ENCODE results near the gene MYRF.
A peak's percentile ranks its signal among the peaks of the same experiment; 100 is the strongest.

The MYRF gene

GRCh38 chr11:61730240-61730994, 22.0 kb upstream of the MYRF start:
- H3K27ac ChIP-seq: no peak overlapping the region
- no peak for TF ChIP-seq CTCF (conservative IDR thresholded peaks at IDR 0.05)

- TF ChIP-seq CTCF (conservative IDR thresholded peaks at IDR 0.05): no peak
- H3K27ac ChIP-seq: no peak overlapping the region
These were observed 21.1 kb upstream of the MYRF start for GRCh38 chr11:61731211-61731951.

- no peak for TF ChIP-seq CTCF (conservative IDR thresholded peaks at IDR 0.05)
- no peak overlapping the region for H3K27ac ChIP-seq
These were observed 20.3 kb upstream of the MYRF start for GRCh38 chr11:61731952-61732675.

- no peak overlapping the region for H3K27ac ChIP-seq
These were observed 19.7 kb upstream of the MYRF start for GRCh38 chr11:61732705-61733104.

GRCh38 chr11:61733120-61733978, 19.1 kb upstream of the MYRF start:
- peak overlapping the region; percentile 7; the same call in 1 of the 2 replicates for H3K27ac ChIP-seq
- peak; percentile 99 for TF ChIP-seq CTCF (conservative IDR thresholded peaks at IDR 0.05)

More at GRCh38 chr11:61732705-61733104, 19.7 kb upstream of the MYRF start:
- no peak for TF ChIP-seq CTCF (conservative IDR thresholded peaks at IDR 0.05)

- H3K27ac ChIP-seq: no peak overlapping the region
- TF ChIP-seq CTCF (conservative IDR thresholded peaks at IDR 0.05): no peak
These were observed 17.7 kb upstream of the MYRF start for GRCh38 chr11:61734767-61735166.

All from VCaP (cell line).